LNCAP (cell line): ENCODE measurements around the gene GSTA4.

Source experiments
- CTCF ChIP-seq: fragments of 450-650 bp; IDR thresholded peaks from 2 replicates; pipeline ENCODE4 v1.5.1; 2017; ENCODE audit warnings: mild to moderate bottlenecking

GSTA4 gene

GRCh38 chr6:52994839-52995088 is 320 bp downstream of the GSTA4 start:
- no peak for TF ChIP-seq CTCF

- TF ChIP-seq CTCF: no peak
Measured at GRCh38 chr6:52994031-52994838, 849 bp downstream of the GSTA4 start.

GRCh38 chr6:52992980-52993920 is 1.8 kb downstream of the GSTA4 start:
- TF ChIP-seq CTCF: no peak

- no peak for TF ChIP-seq CTCF
Measured at GRCh38 chr6:52990342-52990741, 4.7 kb downstream of the GSTA4 start.

GRCh38 chr6:52985228-52985627 is 9.9 kb downstream of the GSTA4 start:
- no peak for TF ChIP-seq CTCF

GRCh38 chr6:52984247-52984646 is 10.8 kb downstream of the GSTA4 start:
- TF ChIP-seq CTCF: no peak

- no peak for TF ChIP-seq CTCF
Measured at GRCh38 chr6:52983159-52983848, 11.8 kb downstream of the GSTA4 start.
